Smooth muscle cell (in vitro differentiated cells): ENCODE data around the gene GGNBP2. TPM values are rescaled to one million over a fixed set of nuclear protein-coding genes. Genes with fewer than 3 reads are reported as not detected.

Source experiments
- DNase-seq: peaks from one replicate; lab custom pipeline; 2025; ENCODE audit not compliant: unreplicated experiment; lab: John Stamatoyannopoulos, UW
- H2AFZ ChIP-seq: fragments of 200-600 bp; sonication (generic); 2 replicates; pipeline ENCODE4 v1.6.0; 2016; ENCODE audit warnings: antibody characterized with exemption, low read depth, mild to moderate bottlenecking
- H3F3A ChIP-seq: fragments of 200-600 bp; sonication (generic); 2 replicates; pipeline ENCODE4 v1.6.0; 2017; ENCODE audit warnings: antibody characterized with exemption, low read depth
- H3K27ac ChIP-seq: fragments of 200-600 bp; sonication (generic); 2 replicates; pipeline ENCODE4 v1.5.1; 2016; ENCODE audit warnings: low read depth, mild to moderate bottlenecking
- H3K27me3 ChIP-seq: fragments of 200-600 bp; sonication (generic); 2 replicates; pipeline ENCODE4 v1.6.1; 2016; ENCODE audit warnings: low read depth, mild to moderate bottlenecking
- H3K36me3 ChIP-seq: fragments of 200-600 bp; sonication (generic); 2 replicates; pipeline ENCODE4 v1.5.1; 2016; ENCODE audit warnings: low read depth
- H3K4me1 ChIP-seq: fragments of 200-600 bp; sonication (generic); 2 replicates; pipeline ENCODE4 v1.5.1; 2016; ENCODE audit warnings: low read depth
- H3K4me2 ChIP-seq: fragments of 200-600 bp; sonication (generic); 2 replicates; pipeline ENCODE4 v1.6.0; 2016; ENCODE audit warnings: mild to moderate bottlenecking
- H3K4me3 ChIP-seq: fragments of 200-600 bp; sonication (generic); 2 replicates; pipeline ENCODE4 v1.5.1; 2016; ENCODE audit warnings: mild to moderate bottlenecking
- H3K79me2 ChIP-seq: fragments of 200-600 bp; sonication (generic); 2 replicates; pipeline ENCODE4 v1.6.0; 2016; ENCODE audit warnings: low read depth, mild to moderate bottlenecking
- H3K9ac ChIP-seq: fragments of 200-600 bp; sonication (generic); 2 replicates; pipeline ENCODE4 v1.6.0; 2016; ENCODE audit warnings: low read depth
- H3K9me3 ChIP-seq: fragments of 200-600 bp; sonication (generic); replicated peaks from 2 replicates; pipeline ENCODE4 v1.5.1; 2016; ENCODE audit warnings: low read depth
- H4K20me1 ChIP-seq: fragments of 200-600 bp; sonication (generic); 2 replicates; pipeline ENCODE4 v1.6.0; 2016; ENCODE audit warnings: low read depth
- CTCF ChIP-seq: fragments of 200-600 bp; sonication (generic); IDR thresholded peaks from 2 replicates; pipeline ENCODE4 v1.5.1; 2017; ENCODE audit warnings: borderline replicate concordance, mild to moderate bottlenecking, antibody characterized with exemption; ENCODE audit not compliant: insufficient read depth, poor library complexity, severe bottlenecking
- WGBS: methylation state at CpG from one replicate; pipeline ENCODE4 v1.1.7; 2016; ENCODE audit warnings: low lambda C conversion rate; 5-methylcytosine and 5-hydroxymethylcytosine counted together
- polyA plus RNA-seq: library from polyadenylated mRNA; unstranded; fragments of >200 nt; fragmentation: Nextera tagmentation; extraction: Ambion mirVana; gene quantifications from 2 replicates; pipeline ENCODE4 v1.2.1, GENCODE V29; 2016
- total RNA-seq: library from RNA; depleted of rRNA; stranded (reverse); fragments of >200 nt; gene quantifications from 2 replicates; pipeline ENCODE4 v1.2.3, GENCODE V29; 2014

Gene GGNBP2
- total and polyA plus RNA-seq, 2 experiments from 2014 or later = 54.4 to 56.6 TPM

- Histone ChIP-seq H2AFZ (no peak overlapping the region), H3K27me3 (no peaks in the 10 kb centered on the region), H3K4me1 (no peaks in the 10 kb centered on the region), H3K79me2 (no peaks in the 10 kb centered on the region), H3K9me3 (no peaks in the 10 kb centered on the region), H4K20me1 (no peaks in the 10 kb centered on the region), H3K36me3 (no peaks in the 10 kb centered on the region), H3F3A (no peaks in the 10 kb centered on the region), H3K4me3 (no peak overlapping the region), H3K4me2 (no peak overlapping the region), H3K9ac (no peak overlapping the region), H3K27ac (no peak overlapping the region)
- DNase-seq = no peak
- no peak for TF ChIP-seq CTCF
- 85% methylated on average over 7 of the region's 7 CpGs for WGBS
Measured at GRCh38 chr17:36625188-36625587, 80.5 kb downstream of the GGNBP2 start.

- TF ChIP-seq CTCF = no peak
- H3K27ac ChIP-seq = no peak overlapping the region
- WGBS = 92% methylated on average over 12 of the region's 12 CpGs
- no peak overlapping the region for H3K4me3 ChIP-seq
- H3K4me2 ChIP-seq = no peak overlapping the region
- H2AFZ ChIP-seq = no peak overlapping the region
- no peaks in the 10 kb centered on the region for H3K79me2 ChIP-seq
- no peak overlapping the region for H3K9ac ChIP-seq
- no peak for DNase-seq
- H3K27me3 ChIP-seq = peaks cover 9% of the 10 kb centered on the region
- no peaks in the 10 kb centered on the region for H3F3A ChIP-seq
- H4K20me1 ChIP-seq = no peaks in the 10 kb centered on the region
- peaks cover under 1% of the 10 kb centered on the region for H3K4me1 ChIP-seq
- no peaks in the 10 kb centered on the region for H3K9me3 ChIP-seq
- H3K36me3 ChIP-seq = no peaks in the 10 kb centered on the region
Measured at GRCh38 chr17:36627101-36627500, 82.4 kb downstream of the GGNBP2 start.

- H3K4me1 ChIP-seq = peaks cover 15% of the 10 kb centered on the region
- H3K79me2 ChIP-seq = no peaks in the 10 kb centered on the region
- no peaks in the 10 kb centered on the region for H3F3A ChIP-seq
- no peak overlapping the region for H2AFZ ChIP-seq
- no peak for DNase-seq
- H3K4me2 ChIP-seq = no peak overlapping the region
- H3K9ac ChIP-seq = no peak overlapping the region
- 100% methylated on average over 2 of the region's 2 CpGs for WGBS
- no peak for TF ChIP-seq CTCF
- H3K4me3 ChIP-seq = no peak overlapping the region
- H3K27me3 ChIP-seq = peaks cover 23% of the 10 kb centered on the region
- H4K20me1 ChIP-seq = no peaks in the 10 kb centered on the region
- no peaks in the 10 kb centered on the region for H3K36me3 ChIP-seq
- no peak overlapping the region for H3K27ac ChIP-seq
- no peaks in the 10 kb centered on the region for H3K9me3 ChIP-seq
Measured at GRCh38 chr17:36628576-36628975, 83.9 kb downstream of the GGNBP2 start.

GRCh38 chr17:36629252-36629847, 84.6 kb downstream of the GGNBP2 start:
- Histone ChIP-seq H3K27me3 (peaks cover 31% of the 10 kb centered on the region), H4K20me1 (no peaks in the 10 kb centered on the region), H3K4me3 (no peak overlapping the region), H3K4me1 (peaks cover 15% of the 10 kb centered on the region), H3K79me2 (no peaks in the 10 kb centered on the region), H3F3A (no peaks in the 10 kb centered on the region), H3K9ac (no peak overlapping the region), H3K36me3 (no peaks in the 10 kb centered on the region), H3K4me2 (no peak overlapping the region), H2AFZ (no peak overlapping the region), H3K27ac (no peak overlapping the region), H3K9me3 (no peaks in the 10 kb centered on the region)
- WGBS = 17% methylated on average over 13 of the region's 14 CpGs
- peak; percentile 69 for DNase-seq
- peak; percentile 98 for TF ChIP-seq CTCF
